Measurements from ENCODE around the gene ARL5C. TPM values are rescaled to one million over a fixed set of nuclear protein-coding genes. Genes with fewer than 3 reads are reported as not detected.

The ARL5C gene
- total RNA-seq, 1 experiment from 2014 or later = not detected

DNA sequence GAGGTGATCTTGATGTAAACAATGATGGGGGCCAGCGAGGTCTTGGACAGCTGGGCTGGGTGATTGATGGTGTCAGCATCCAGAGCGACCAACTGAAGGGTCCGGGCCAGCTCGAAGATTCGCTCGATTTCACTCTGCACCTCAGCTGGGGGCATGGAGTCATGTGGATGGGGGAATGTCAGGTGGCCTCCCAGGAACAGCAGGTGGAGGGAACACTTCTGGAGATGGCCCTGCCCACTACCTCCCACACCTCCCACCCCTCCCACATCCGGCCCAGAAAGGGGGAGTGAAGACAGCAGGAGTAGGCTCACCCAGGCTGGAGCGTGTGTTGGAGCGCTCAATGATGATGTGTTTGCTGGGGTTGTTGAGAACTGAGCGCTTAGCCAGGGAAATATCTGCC, 17.8 kb upstream of the ARL5C start:
- no peaks in the 10 kb centered on the region for H3K4me1 ChIP-seq (ENCODE audit: insufficient read depth, low read length)
- no peaks in the 10 kb centered on the region for H3K9me3 ChIP-seq (ENCODE audit: control insufficient read depth, low read depth, low read length)
- H3K27me3 Mint-ChIP-seq (ENCODE audit: low read depth) = no peaks in the 10 kb centered on the region
- no peak overlapping the region for H3K4me3 Mint-ChIP-seq
- H2BK120ac ChIP-seq (ENCODE audit: low read depth, low read length, poor library complexity, severe bottlenecking) = no peak overlapping the region
- H3K4ac ChIP-seq (ENCODE audit: low read depth, low read length) = no peak overlapping the region
- H3K18ac ChIP-seq (ENCODE audit: insufficient read length, low read depth, low read length) = no peak overlapping the region
- TF ChIP-seq, protein P1, sequence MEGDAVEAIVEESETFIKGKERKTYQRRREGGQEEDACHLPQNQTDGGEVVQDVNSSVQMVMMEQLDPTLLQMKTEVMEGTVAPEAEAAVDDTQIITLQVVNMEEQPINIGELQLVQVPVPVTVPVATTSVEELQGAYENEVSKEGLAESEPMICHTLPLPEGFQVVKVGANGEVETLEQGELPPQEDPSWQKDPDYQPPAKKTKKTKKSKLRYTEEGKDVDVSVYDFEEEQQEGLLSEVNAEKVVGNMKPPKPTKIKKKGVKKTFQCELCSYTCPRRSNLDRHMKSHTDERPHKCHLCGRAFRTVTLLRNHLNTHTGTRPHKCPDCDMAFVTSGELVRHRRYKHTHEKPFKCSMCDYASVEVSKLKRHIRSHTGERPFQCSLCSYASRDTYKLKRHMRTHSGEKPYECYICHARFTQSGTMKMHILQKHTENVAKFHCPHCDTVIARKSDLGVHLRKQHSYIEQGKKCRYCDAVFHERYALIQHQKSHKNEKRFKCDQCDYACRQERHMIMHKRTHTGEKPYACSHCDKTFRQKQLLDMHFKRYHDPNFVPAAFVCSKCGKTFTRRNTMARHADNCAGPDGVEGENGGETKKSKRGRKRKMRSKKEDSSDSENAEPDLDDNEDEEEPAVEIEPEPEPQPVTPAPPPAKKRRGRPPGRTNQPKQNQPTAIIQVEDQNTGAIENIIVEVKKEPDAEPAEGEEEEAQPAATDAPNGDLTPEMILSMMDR (conservative IDR thresholded peaks at IDR 0.05) = no peak
- H3K56ac ChIP-seq (ENCODE audit: insufficient read length, low read depth, low read length) = no peak overlapping the region
- peak; percentile 39 for DNase-seq
- no peaks in the 10 kb centered on the region for H3K79me1 ChIP-seq (ENCODE audit: insufficient read depth, low read depth, low read length, poor library complexity, severe bottlenecking)
- H2BK20ac ChIP-seq (ENCODE audit: low read depth, low read length, poor library complexity, severe bottlenecking) = no peak overlapping the region
- H3K27ac ChIP-seq (ENCODE audit: insufficient read length, low read depth, low read length) = no peak overlapping the region
- no peak overlapping the region for H2BK12ac ChIP-seq (ENCODE audit: insufficient read length, low read depth, low read length)
- no peak overlapping the region for H4K5ac ChIP-seq (ENCODE audit: insufficient read length, low read depth, low read length)
- H4K20me1 ChIP-seq (ENCODE audit: control insufficient read depth, insufficient read depth, insufficient read length) = no peaks in the 10 kb centered on the region
- no peak overlapping the region for H2BK15ac ChIP-seq (ENCODE audit: low read depth, low read length)
- H3T11ph ChIP-seq (ENCODE audit: low read length) = no peak overlapping the region
- no peaks in the 10 kb centered on the region for H3K27me3 ChIP-seq (ENCODE audit: insufficient read depth, low read length)
- no peak overlapping the region for H4K91ac ChIP-seq (ENCODE audit: insufficient read length, low read depth, low read length)
- H3K79me2 ChIP-seq (ENCODE audit: insufficient read depth, low read length) = no peaks in the 10 kb centered on the region
- no peak overlapping the region for H3K9ac ChIP-seq (ENCODE audit: extremely low read depth, insufficient read length, low read length)
- no peak overlapping the region for H2AK5ac ChIP-seq (ENCODE audit: insufficient read length, low read length)
- H3K23ac ChIP-seq (ENCODE audit: insufficient read length, low read depth, low read length) = no peak overlapping the region
- H3K4me2 ChIP-seq (ENCODE audit: insufficient read depth, insufficient read length, low read length) = no peak overlapping the region
- no peak overlapping the region for H3K14ac ChIP-seq (ENCODE audit: insufficient read depth, low read length)
- H3K4me1 Mint-ChIP-seq = no peaks in the 10 kb centered on the region
- no peaks in the 10 kb centered on the region for H3K23me2 ChIP-seq (ENCODE audit: insufficient read length, low read depth, low read length, poor library complexity, severe bottlenecking)
- H4K8ac ChIP-seq (replicated peaks; ENCODE audit: insufficient read length, low read depth, low read length) = no peak overlapping the region
- H3K27ac Mint-ChIP-seq = peak overlapping the region in 1 of 3 experiments; percentile 74; a peak in 3 of 7 replicates
- H2BK5ac ChIP-seq (ENCODE audit: insufficient read length, low read length) = no peak overlapping the region
- H3K9me3 Mint-ChIP-seq = no peaks in the 10 kb centered on the region
- no peak overlapping the region for H2AFZ ChIP-seq (ENCODE audit: low read length)
- H3K36me3 Mint-ChIP-seq (ENCODE audit: insufficient read depth in 1 of 3, low read depth in 3 of 3) = peaks cover 23 to 65% (median 36%) of the 10 kb centered on the region in 3 experiments; a peak in 6 of 7 replicates
- WGBS (ENCODE audit: extremely low coverage, insufficient read length, low lambda C conversion rate) = no CpG with 5 or more reads among the region's 10 CpGs
